ACC112 (cell line): ENCODE data around the gene DTHD1.

ENCODE experiments used
- H2AFZ ChIP-seq: fragments of 200-600 bp; sonication (generic); one replicate; pipeline ENCODE4 v1.6.0; 2017; ENCODE audit warnings: antibody characterized with exemption, low read length; ENCODE audit not compliant: unreplicated experiment
- H3K27ac ChIP-seq: fragments of 200-600 bp; sonication (generic); 2 replicates; pipeline ENCODE4 v1.5.1; 2014; ENCODE audit warnings: low read depth, mild to moderate bottlenecking, antibody characterized with exemption, low read length, moderate library complexity
- H3K27me3 ChIP-seq: fragments of 200-600 bp; sonication (generic); 2 replicates; pipeline ENCODE4 v1.6.1; 2014; ENCODE audit warnings: mild to moderate bottlenecking, antibody characterized with exemption, low read length, moderate library complexity, mixed read lengths; ENCODE audit not compliant: insufficient read depth
- H3K36me3 ChIP-seq: fragments of 200-600 bp; sonication (generic); 2 replicates; pipeline ENCODE4 v1.6.1; 2016; ENCODE audit warnings: mild to moderate bottlenecking, antibody characterized with exemption, low read length, moderate library complexity, mixed read lengths; ENCODE audit not compliant: insufficient read depth
- H3K4me1 ChIP-seq: fragments of 200-600 bp; sonication (generic); one replicate; pipeline ENCODE4 v1.6.1; 2016; ENCODE audit warnings: low read length, mixed read lengths; ENCODE audit not compliant: insufficient read depth, unreplicated experiment, control insufficient read depth
- H3K4me3 ChIP-seq: fragments of 200-600 bp; sonication (generic); 2 replicates; pipeline ENCODE4 v1.5.1; 2014; ENCODE audit warnings: mild to moderate bottlenecking, low read depth, low read length
- H3K79me2 ChIP-seq: fragments of 200-600 bp; sonication (generic); one replicate; pipeline ENCODE4 v1.6.0; 2016; ENCODE audit warnings: low read length; ENCODE audit not compliant: control insufficient read depth, unreplicated experiment, insufficient read depth

DTHD1 gene

DNA sequence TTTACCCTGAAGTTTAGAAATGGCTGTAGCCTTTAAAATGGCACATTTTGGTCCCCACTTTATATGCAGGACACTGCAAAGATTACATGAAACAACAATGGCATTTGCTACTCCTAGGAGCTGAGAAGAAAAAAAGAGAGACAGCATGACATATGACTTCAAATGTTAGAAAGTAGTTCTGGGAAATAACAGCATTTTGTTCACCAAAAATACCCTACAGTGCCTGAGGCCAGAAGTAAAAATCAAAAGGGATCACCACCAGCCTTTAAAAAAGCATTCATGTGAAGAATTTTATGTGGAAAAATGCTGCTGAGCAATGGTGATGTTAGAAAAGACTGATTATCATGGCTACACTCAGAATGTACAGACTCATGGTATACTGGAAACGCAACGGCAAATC, 110.0 kb downstream of the DTHD1 start:
- Histone ChIP-seq H3K27me3 (no peaks in the 10 kb centered on the region), H3K27ac (no peak overlapping the region), H3K36me3 (no peaks in the 10 kb centered on the region), H2AFZ (no peak overlapping the region), H3K4me1 (no peaks in the 10 kb centered on the region), H3K79me2 (no peaks in the 10 kb centered on the region), H3K4me3 (no peak overlapping the region)

DNA sequence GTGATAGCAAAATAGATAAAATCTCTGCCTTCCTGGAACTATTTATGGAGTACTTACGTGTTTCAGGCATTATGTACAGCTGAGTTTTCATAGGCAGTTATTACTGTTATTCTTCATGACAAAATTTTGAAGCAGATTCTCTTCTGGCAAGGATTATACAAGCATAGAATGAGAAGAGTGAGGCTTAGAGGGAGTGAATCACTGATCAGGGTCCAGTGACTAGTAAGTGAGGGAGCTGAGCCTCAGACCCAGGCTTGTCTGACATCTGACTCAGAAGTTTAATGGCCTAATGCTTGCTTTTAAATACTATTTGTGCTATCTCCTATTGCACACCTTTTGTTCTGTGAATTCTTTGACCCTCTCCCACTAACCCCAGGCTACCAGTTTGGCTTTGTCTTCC, 110.6 kb downstream of the DTHD1 start:
- Histone ChIP-seq H3K27me3 (no peaks in the 10 kb centered on the region), H3K36me3 (no peaks in the 10 kb centered on the region), H3K4me1 (no peaks in the 10 kb centered on the region), H3K4me3 (no peak overlapping the region), H3K79me2 (no peaks in the 10 kb centered on the region), H2AFZ (no peak overlapping the region), H3K27ac (no peak overlapping the region)

DNA sequence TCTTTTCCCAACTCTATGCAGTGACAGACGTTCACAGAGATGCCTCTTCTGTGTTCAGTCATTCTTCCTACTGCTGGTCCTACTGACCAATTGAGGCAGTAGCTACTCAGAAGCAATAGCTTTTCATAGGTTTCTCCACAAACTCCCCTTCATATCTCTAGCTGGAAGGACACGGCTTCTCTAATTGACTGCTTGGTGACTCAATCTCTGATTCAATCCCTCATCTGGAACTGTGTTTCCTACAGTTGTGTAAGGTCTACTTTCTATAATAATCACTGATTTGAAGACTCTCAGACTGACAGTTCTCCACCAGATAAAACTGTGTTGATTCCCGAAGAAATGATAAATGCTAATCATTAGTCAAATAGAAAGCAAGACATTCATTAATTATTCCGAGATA, 111.5 kb downstream of the DTHD1 start:
- no peak overlapping the region for H3K4me3 ChIP-seq
- H3K27ac ChIP-seq, result no peak overlapping the region
- H2AFZ ChIP-seq, result no peak overlapping the region
- H3K36me3 ChIP-seq, result no peaks in the 10 kb centered on the region
- H3K4me1 ChIP-seq, result no peaks in the 10 kb centered on the region
- H3K27me3 ChIP-seq, result no peaks in the 10 kb centered on the region
- H3K79me2 ChIP-seq, result no peaks in the 10 kb centered on the region
